HG02763 (cell line): ENCODE measurements around the gene CBFA2T2.

ENCODE experiments used
- ATAC-seq: cut with Tn5 transposase; IDR thresholded peaks from one replicate; pipeline ENCODE4 v1.9.1; 2021; ENCODE audit warnings: mild to moderate bottlenecking, moderate library complexity; ENCODE audit not compliant: unreplicated experiment

Gene CBFA2T2

GRCh38 chr20:33650111-33650752, 160.3 kb downstream of the CBFA2T2 start:
- ATAC-seq, result no peak

GRCh38 chr20:33650753-33651561, 161.1 kb downstream of the CBFA2T2 start:
- ATAC-seq, result no peak

DNA sequence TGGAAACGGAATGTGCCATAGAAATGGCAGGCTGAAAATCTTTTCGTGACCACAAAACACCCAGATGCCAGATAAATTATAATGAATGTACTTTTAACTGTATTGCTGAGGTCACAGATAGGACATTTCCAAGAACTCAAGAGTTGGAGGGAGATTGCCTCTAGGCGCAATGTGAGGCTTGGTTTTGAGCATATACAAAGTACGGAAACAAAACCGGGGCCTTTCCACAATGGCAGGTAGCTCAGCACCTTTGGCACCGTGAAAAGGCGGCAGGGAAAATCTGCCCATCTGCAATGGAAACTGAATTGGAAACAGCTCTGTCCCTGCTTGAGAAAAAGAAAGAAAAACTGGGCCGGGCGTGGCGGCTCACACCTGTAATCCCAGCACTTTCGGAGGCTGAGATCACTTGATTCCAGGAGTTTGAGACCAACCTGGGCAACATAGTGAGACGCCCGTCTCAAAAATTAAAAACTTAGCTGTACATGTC, 161.7 kb downstream of the CBFA2T2 start:
- ATAC-seq, result no peak

- ATAC-seq, result no peak
Observed at GRCh38 chr20:33653218-33653899, 163.5 kb downstream of the CBFA2T2 start.

- no peak for ATAC-seq
Observed at GRCh38 chr20:33653900-33654596, 164.2 kb downstream of the CBFA2T2 start.

DNA sequence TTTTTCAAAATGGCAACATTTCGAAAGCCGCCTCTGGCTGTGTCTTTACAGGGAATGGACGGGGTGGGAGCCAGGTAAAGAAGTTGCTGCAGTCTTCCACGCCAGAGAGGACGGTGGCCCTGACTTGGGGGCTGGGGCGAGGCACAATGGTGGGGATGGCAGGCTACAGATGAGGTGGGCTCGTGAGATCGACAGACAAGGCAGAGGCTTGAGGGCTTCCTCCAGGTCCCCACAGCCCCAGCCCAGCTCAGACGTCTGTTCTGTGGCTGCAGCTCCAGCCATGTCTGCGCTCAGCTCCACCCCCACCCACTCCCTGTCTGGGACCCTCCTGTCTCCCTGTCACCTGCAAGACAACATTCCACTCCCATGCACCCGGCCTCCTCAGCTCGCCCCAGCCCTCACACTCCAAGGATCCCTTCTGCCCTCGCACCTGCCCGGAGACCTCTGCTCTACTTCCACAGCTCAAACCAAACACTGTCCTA, 164.8 kb downstream of the CBFA2T2 start:
- ATAC-seq, result no peak

DNA sequence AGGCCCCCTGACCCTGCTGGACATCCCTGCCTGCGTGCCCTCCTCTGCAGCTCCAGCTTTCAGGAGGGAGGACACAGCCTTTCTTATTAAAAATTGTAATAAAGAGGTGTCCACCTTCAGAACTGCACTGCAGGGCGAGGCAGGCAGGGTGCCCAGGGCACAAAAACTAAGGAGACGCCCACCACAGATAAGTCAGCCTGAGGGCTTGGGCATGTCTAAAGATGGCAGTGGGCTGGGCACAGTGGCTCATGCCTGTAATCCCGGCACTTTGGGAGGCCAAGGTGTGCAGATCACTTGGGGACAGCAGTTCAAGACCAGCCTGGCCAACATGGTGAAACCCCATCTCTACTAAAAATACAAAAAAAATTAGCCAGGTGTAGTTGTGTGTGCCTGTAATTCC, 165.3 kb downstream of the CBFA2T2 start:
- ATAC-seq, result no peak

DNA sequence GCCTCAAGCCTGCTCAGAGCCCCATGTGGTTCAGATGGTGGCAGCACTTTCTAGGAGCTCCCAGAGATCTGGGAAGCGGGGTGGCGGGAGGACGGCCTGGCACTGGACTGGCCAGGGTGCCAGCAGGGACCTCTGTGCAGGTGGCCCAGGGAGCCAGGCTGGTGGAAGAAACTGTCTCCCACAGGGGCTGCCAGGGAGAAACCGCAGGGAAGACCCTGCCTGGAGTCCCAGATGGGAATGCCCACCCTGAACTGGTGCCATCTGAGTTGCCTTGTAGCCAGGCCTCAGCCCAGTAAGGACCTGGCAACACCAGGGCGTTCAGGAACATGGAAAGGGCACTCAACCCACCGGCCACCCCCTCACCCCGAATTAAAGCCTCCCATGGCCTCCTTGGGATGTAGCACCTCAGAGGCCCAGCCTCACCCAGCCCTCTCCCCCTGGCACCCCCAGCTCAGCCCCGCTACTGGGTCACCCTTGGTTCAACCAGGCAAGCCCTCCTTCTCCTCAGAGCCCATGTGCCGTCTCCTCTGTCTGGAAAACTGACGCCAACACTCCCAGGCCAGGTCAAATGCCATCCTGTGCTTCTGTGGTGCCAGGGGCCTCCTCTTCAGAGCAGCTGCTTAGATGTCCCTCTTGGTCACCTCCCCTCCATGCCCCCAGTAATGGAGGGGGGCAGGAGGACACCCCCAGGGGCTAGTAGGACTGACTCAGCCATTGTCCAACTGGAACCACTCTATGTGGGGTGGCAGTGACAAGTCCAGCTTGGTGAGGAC, 166.3 kb downstream of the CBFA2T2 start:
- ATAC-seq, result no peak

DNA sequence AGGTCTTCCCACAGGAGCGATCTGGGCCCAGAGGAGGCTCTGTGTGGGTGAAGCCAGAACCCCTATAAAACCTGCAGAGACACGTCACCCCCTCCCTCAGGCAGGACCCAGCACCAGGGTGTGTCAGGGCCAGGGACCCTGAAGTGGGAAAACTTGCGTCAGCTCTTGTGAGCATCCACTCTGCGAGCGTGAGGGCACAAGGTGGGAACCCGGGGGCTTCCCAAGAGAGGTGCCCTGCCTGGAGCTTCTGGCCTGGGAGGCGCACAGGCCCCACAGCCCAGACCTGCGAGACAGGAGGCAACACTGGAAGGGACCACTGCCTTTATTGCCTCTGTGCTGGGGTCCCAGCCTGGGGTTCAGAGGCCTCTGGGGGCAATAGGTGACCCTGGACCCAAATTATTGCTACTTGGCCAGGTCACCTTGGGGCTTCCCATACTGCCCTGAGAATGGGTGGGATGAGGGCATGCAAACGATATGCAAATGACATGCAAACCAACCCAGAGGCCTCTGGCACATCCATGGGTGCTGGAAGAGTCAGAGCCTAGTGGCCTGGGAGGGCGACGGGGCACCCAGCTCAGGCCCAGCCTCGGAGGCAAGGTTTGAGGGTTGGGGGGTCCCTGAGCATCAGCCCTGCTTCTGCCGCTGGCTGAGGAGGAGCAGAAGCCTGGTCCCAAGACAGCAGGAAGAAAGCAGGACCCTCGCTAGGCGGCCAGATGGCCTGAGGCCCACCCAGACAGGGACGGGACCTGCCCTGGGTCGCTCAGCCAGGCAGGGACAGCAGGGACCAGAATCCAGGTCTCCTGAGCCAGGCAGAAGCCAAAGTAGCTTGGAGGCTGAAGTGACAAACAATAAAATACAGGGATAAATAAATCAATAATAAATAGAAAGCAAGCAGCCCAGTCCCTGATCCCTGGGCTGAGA, 167.1 kb downstream of the CBFA2T2 start:
- ATAC-seq, result no peak

DNA sequence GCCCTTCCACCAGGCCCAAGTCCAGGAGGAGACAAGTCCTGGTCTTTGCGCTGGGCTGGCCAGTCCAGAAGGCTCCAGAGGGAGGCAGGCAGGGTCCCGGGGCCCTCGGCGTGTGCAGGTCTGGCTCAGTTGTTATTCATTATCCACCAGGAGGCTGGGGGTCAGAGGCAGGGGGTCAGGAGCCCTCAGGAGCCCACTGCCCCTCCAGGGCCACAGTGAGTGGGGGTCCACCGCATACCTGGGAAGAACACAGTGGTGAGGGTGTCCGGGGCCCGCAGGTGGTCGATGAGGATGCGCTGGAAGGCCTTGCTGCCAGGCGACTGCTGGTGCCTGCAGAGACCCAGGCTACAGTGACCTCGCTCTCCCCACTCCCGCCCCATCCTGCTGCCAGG, 167.8 kb downstream of the CBFA2T2 start:
- ATAC-seq, result no peak

GRCh38 chr20:33658510-33658909, 168.6 kb downstream of the CBFA2T2 start:
- ATAC-seq, result no peak

DNA sequence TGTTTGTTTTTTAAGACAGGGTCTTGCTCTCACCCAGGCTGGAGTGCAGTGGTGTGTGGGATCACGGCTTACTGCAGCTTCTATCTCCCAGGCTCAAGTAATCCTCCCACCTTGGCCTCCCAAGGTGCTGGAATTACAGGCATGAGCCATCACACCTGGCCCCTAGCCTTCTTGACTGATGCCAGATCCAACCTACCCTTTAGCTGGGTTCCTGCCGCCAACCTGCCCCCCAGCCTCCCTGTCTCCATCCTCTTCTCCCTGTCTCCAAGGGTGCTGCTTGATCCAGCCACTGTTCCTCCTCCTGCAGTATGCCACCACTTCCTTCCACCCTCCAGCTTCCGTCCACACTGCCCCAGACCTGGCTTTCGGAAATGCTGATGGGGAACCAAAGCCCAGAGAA, 169.0 kb downstream of the CBFA2T2 start:
- ATAC-seq, result no peak

- no peak for ATAC-seq
Observed at GRCh38 chr20:33659341-33660034, 169.6 kb downstream of the CBFA2T2 start.

- no peak for ATAC-seq
Observed at GRCh38 chr20:33660035-33660684, 170.3 kb downstream of the CBFA2T2 start.

- ATAC-seq, result no peak
Observed at GRCh38 chr20:33660685-33661058, 170.8 kb downstream of the CBFA2T2 start.

DNA sequence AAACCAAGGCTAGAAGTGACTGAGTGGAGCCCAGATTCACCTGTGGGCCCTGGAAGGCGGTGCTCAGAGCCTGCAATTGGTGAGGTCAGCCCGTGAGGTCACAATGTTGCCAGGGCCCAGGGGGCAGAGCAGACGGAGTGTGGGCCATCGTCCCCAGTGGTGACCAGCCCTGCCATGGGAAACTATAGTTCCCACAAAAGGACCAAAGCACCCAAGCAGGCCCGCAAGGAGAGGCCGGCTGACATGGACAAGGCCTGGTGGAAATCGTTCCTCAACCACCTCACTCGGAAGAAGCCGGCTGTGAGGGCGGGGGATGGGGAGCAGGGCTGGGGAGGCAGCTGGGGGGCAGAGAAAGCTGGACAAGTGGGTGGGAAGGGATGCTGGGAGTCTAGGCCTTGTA, 172.3 kb downstream of the CBFA2T2 start, which contains the start of gene C20orf144:
Gene C20orf144, plus strand, starts transcription at position 156 of the 400 bp plus-strand sequence. Its CDS starts 19 bp downstream, at position 175.
- ATAC-seq, result no peak

DNA sequence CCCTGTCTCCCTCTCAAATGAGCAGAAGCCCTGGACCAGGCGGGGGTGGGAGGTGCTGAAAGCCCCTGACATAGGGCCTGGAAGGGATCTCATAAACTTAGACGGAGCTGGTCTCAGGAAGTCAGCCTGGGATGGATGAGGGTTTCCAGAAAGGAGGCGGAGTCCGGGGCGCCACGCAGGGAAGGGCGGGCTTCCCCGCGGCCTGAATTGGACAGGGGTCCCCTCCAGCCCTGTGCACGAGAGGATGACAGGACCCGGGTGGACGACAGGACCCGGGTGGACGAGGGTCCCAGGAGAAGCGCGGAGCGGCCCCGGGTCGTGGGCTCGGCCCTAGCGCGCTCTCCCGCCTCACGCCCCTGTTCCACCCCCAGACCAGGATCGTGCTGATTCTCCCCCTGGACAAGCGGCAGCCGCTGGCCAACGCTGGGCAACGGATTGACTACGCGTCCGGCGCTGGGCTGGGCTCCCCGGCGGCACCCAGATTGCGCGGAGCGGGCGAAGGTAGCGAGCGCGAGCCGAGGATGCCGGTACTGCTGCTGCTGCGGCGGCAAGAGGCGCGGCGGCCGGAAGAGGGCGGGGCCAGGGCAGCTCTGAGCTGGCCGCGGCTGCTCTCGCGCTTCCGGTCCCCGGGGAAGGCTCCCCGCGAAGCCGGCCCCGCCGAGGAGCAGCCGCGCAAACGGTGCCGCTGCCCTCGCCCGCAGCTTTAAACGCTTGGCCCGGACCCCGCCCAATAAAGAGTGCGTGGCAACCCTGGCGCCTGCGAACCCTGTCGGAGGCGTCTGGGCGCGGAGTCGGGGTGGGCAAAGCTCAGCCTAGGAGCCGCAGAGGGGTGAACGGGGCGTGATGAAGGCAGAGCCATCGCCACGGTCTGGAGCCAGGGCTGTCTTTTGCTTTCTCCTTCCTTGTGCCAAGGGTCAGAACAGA, 173.5 kb downstream of the CBFA2T2 start:
- ATAC-seq, result peak; percentile 41
